Measurements from ENCODE around the gene TP53TG5. TPM values are rescaled to one million over a fixed set of nuclear protein-coding genes. Genes with fewer than 3 reads are reported as not detected.

The TP53TG5 gene
- total RNA-seq, 4 donors from 2014 or later, result not detected

- H3K4me3 ChIP-seq (replicated peaks in 1 of 3), result no peak overlapping the region
- intact Hi-C loops (cut with DNase I), result no loop called here
These were observed 34.5 kb downstream of the TP53TG5 start for GRCh38 chr20:45343532-45344167.

GRCh38 chr20:45342855-45343531 lies 35.1 kb downstream of the TP53TG5 start:
- 23 to 38% methylated on average over 6 of the region's 6 CpGs for WGBS, 2 donors
- Histone ChIP-seq H3K9me3 (no peaks in the 10 kb centered on the region), H3K4me1 (peaks cover 90 to 92% of the 10 kb centered on the region in 2 donors), H3K36me3 (no peaks in the 10 kb centered on the region), H3K4me3 (replicated peaks in 1 of 3) (no peak overlapping the region), H3K27me3 (no peaks in the 10 kb centered on the region), H3K27ac (peak overlapping the region; percentile 93 to 98 (median 97))
- TF ChIP-seq CTCF (IDR thresholded peaks at IDR 0.05) (no peak), POLR2A (IDR thresholded peaks at IDR 0.05) (no peak)
- intact Hi-C loops (cut with DNase I), result no loop called here
- DNase-seq, result peak; percentile 63 to 68

More at GRCh38 chr20:45343532-45344167, 34.5 kb downstream of the TP53TG5 start:
- no peaks in the 10 kb centered on the region for H3K9me3 ChIP-seq
- H3K27ac ChIP-seq, result peak overlapping the region; percentile 93 to 98 (median 97)
- TF ChIP-seq POLR2A (IDR thresholded peaks at IDR 0.05), result no peak
- peaks cover 83 to 88% of the 10 kb centered on the region in 2 donors for H3K4me1 ChIP-seq
- H3K36me3 ChIP-seq, result no peaks in the 10 kb centered on the region
- 44 to 53% methylated on average over 6 of the region's 6 CpGs for whole genome bisulfite sequencing, 2 donors
- DNase-seq, result peak; percentile 34 to 48
- H3K27me3 ChIP-seq, result no peaks in the 10 kb centered on the region

GRCh38 chr20:45341939-45342854 lies 35.9 kb downstream of the TP53TG5 start:
- no peaks in the 10 kb centered on the region for H3K36me3 ChIP-seq
- H3K9me3 ChIP-seq, result no peaks in the 10 kb centered on the region
- peaks cover 97 to 99% of the 10 kb centered on the region in 2 donors for H3K4me1 ChIP-seq
- 11 to 23% methylated on average over 13 to 16 of the region's 16 CpGs for WGBS, 2 donors
- TF ChIP-seq POLR2A (IDR thresholded peaks at IDR 0.05) (peak; percentile 58 to 95), CTCF (IDR thresholded peaks at IDR 0.05) (no peak)
- intact Hi-C loops (cut with DNase I), result no loop called here
- peak overlapping the region in 1 of 3 donors; percentile 15 for H3K4me3 ChIP-seq (replicated peaks in 1 of 3)
- peak overlapping the region; percentile 93 to 98 (median 97) for H3K27ac ChIP-seq
- H3K27me3 ChIP-seq, result no peaks in the 10 kb centered on the region
- DNase-seq, result peak; percentile 95

GRCh38 chr20:45341579-45341938 lies 36.6 kb downstream of the TP53TG5 start:
- Histone ChIP-seq H3K27me3 (no peaks in the 10 kb centered on the region), H3K9me3 (no peaks in the 10 kb centered on the region), H3K36me3 (no peaks in the 10 kb centered on the region), H3K27ac (peak overlapping the region; percentile 93 to 98 (median 97)), H3K4me3 (replicated peaks in 1 of 3) (peak overlapping the region in 1 of 3 donors; percentile 15), H3K4me1 (peaks cover 97 to 99% of the 10 kb centered on the region in 2 donors)
- WGBS, 2 donors, result 27 to 44% methylated on average over 3 of the region's 3 CpGs
- TF ChIP-seq CTCF (IDR thresholded peaks at IDR 0.05) (no peak), POLR2A (IDR thresholded peaks at IDR 0.05) (no peak)
- intact Hi-C loops (cut with DNase I), result no loop called here
- peak; percentile 32 to 56 for DNase-seq

- peak; percentile 27 to 41 for DNase-seq
- no peaks in the 10 kb centered on the region for H3K9me3 ChIP-seq
- H3K4me3 ChIP-seq (replicated peaks in 1 of 3), result no peak overlapping the region
- H3K4me1 ChIP-seq, result peaks cover 91 to 99% of the 10 kb centered on the region in 2 donors
- H3K27ac ChIP-seq, result peak overlapping the region; percentile 93 to 98 (median 97)
- H3K27me3 ChIP-seq, result no peaks in the 10 kb centered on the region
- 18 to 21% methylated on average over 1 of the region's 1 CpG for WGBS, 2 donors
- intact Hi-C loops (cut with DNase I), result no loop called here
- H3K36me3 ChIP-seq, result no peaks in the 10 kb centered on the region
- no peak for TF ChIP-seq CTCF (IDR thresholded peaks at IDR 0.05)
- TF ChIP-seq POLR2A (IDR thresholded peaks at IDR 0.05), result peak in 1 of 2 donors; percentile 5
These were observed 37.2 kb downstream of the TP53TG5 start for GRCh38 chr20:45340951-45341350.
